MM.1S (cell line): Measurements from ENCODE around the gene WHRN.

Experiments
- EZH2 ChIP-seq: fragments of 300-600 bp; sonication (generic); optimal IDR thresholded peaks from 2 replicates; pipeline ENCODE3; 2017; ENCODE audit warnings: low read depth, mild to moderate bottlenecking, antibody characterized with exemption, low read length, mixed read lengths
- EZH2phosphoT487 ChIP-seq: fragments of 300-600 bp; sonication (generic); IDR thresholded peaks from 2 replicates; pipeline ENCODE4 v1.6.1; 2018; ENCODE audit warnings: antibody characterized with exemption, low read length
- TF ChIP-seq, protein P1 (sequence below): fragments of 300-600 bp; sonication (generic); IDR thresholded peaks from 2 replicates; pipeline ENCODE4 v1.5.1; 2016; ENCODE audit warnings: antibody characterized with exemption, low read length, mixed read lengths

DNA sequence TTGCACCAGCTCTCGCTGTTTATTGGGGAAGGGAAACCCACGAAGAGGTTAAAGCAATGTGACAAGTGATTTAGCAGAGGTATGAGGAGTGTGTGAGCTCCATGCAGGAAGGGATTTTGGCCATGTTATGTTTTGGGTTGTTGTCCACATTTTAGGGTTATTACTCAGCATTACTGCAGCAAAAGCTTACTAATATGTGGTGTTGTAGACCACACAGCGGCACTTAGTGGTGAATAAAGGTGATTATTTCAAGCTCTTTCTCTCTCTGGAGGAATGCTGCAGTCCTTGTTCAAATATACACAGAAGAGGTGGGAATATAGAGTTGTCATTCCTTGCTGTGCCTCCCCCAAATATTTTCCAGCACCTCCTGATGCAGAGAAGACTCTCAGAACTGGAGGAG is 87.8 kb downstream of the WHRN start:
- no peak for TF ChIP-seq EZH2
- TF ChIP-seq, protein P1, sequence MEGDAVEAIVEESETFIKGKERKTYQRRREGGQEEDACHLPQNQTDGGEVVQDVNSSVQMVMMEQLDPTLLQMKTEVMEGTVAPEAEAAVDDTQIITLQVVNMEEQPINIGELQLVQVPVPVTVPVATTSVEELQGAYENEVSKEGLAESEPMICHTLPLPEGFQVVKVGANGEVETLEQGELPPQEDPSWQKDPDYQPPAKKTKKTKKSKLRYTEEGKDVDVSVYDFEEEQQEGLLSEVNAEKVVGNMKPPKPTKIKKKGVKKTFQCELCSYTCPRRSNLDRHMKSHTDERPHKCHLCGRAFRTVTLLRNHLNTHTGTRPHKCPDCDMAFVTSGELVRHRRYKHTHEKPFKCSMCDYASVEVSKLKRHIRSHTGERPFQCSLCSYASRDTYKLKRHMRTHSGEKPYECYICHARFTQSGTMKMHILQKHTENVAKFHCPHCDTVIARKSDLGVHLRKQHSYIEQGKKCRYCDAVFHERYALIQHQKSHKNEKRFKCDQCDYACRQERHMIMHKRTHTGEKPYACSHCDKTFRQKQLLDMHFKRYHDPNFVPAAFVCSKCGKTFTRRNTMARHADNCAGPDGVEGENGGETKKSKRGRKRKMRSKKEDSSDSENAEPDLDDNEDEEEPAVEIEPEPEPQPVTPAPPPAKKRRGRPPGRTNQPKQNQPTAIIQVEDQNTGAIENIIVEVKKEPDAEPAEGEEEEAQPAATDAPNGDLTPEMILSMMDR, result no peak
- no peak for TF ChIP-seq EZH2phosphoT487
